SK-N-SH (cell line): ENCODE results near the gene SNTG2. TPM values are rescaled to one million over a fixed set of nuclear protein-coding genes. Genes with fewer than 3 reads are reported as not detected.

Source experiments
- CTCF ChIA-PET: fragments of 300-600, 350-600 bp; formaldehyde crosslinking; extraction: SDS; loops from one replicate; lab custom pipeline; 2021; lab: Yijun Ruan, JAX
- POLR2A ChIA-PET: fragments of 350-600 bp; sonication (Branson Sonifier 250); formaldehyde crosslinking; extraction: SDS; loops from one replicate; lab custom pipeline; 2020; ENCODE audit warnings: antibody characterized with exemption, inconsistent platforms; lab: Yijun Ruan, JAX
- DNase-seq: peaks from one replicate; pipeline ENCODE4 v3.0.0; 2012
- H2AFZ ChIP-seq: fragments of 200-600 bp; sonication (generic); 2 replicates; pipeline ENCODE4 v1.8.1; 2016; ENCODE audit warnings: antibody characterized with exemption, mild to moderate bottlenecking, low read depth
- H3F3A ChIP-seq: fragments of 200-600 bp; sonication (generic); replicated peaks from 2 replicates; pipeline ENCODE3; 2016; ENCODE audit warnings: antibody characterized with exemption, mild to moderate bottlenecking; ENCODE audit not compliant: insufficient read depth
- H3K27ac ChIP-seq, 2 experiments: fragments of 200-500 bp in 1 of 2; fragments of 200-600 bp in 1 of 2; sonication (Bioruptor generic) in 1 of 2; sonication (generic), shearing (Covaris generic) in 1 of 2; 2 replicates each; pipeline versions ENCODE4 v1.5.1 to v1.6.1; 2014 to 2016; ENCODE audit warnings: low read depth in 2 of 2, inconsistent platforms in 1 of 2, low read length in 1 of 2, mild to moderate bottlenecking in 1 of 2, mixed read lengths in 1 of 2
- H3K27me3 ChIP-seq: fragments of 200-600 bp; sonication (generic), shearing (Covaris generic); 2 replicates; pipeline ENCODE4 v1.6.1; 2016; ENCODE audit warnings: mixed run types; ENCODE audit not compliant: insufficient read depth
- H3K36me3 ChIP-seq, 2 experiments: fragments of 200-500 bp in 1 of 2; fragments of 200-600 bp in 1 of 2; sonication (Bioruptor generic) in 1 of 2; sonication (generic) in 1 of 2; replicated peaks in 1 of 2; 2 replicates each; pipeline versions ENCODE3 to v1.5.1; 2014 to 2016; ENCODE audit warnings: low read length in 1 of 2, mild to moderate bottlenecking in 1 of 2; ENCODE audit not compliant: insufficient read depth in 2 of 2, control insufficient read depth in 1 of 2
- H3K4me1 ChIP-seq, 2 experiments: fragments of 200-500 bp in 1 of 2; fragments of 200-600 bp in 1 of 2; sonication (Bioruptor generic) in 1 of 2; sonication (generic), shearing (Covaris generic) in 1 of 2; 2 replicates each; pipeline versions ENCODE4 v1.5.1 to v1.6.1; 2014 to 2016; ENCODE audit warnings: low read depth in 1 of 2, low read length in 1 of 2, mixed run types in 1 of 2; ENCODE audit not compliant: insufficient read depth in 2 of 2, control insufficient read depth in 1 of 2
- H3K4me2 ChIP-seq: fragments of 200-600 bp; sonication (generic), shearing (Covaris generic); 2 replicates; pipeline ENCODE4 v1.6.1; 2017; ENCODE audit warnings: mixed run types
- H3K4me3 ChIP-seq, 2 experiments: fragments of 200-500 bp in 1 of 2; fragments of 200-600 bp in 1 of 2; sonication (Bioruptor generic) in 1 of 2; sonication (generic), shearing (Covaris generic) in 1 of 2; 2 replicates each; pipeline versions ENCODE4 v1.5.1 to v1.8.1; 2014 to 2016; ENCODE audit warnings: low read depth in 2 of 2, inconsistent platforms in 1 of 2, low read length in 1 of 2, mild to moderate bottlenecking in 1 of 2, mixed read lengths in 1 of 2, moderate library complexity in 1 of 2
- H3K79me2 ChIP-seq: fragments of 200-600 bp; sonication (generic); 2 replicates; pipeline ENCODE4 v1.8.1; 2017; ENCODE audit warnings: mild to moderate bottlenecking; ENCODE audit not compliant: insufficient read depth
- H3K9ac ChIP-seq: fragments of 200-600 bp; sonication (generic); 2 replicates; pipeline ENCODE4 v1.6.1; 2017; ENCODE audit warnings: mixed run types
- H3K9me2 ChIP-seq: fragments of 200-600 bp; sonication (generic); 2 replicates; pipeline ENCODE4 v1.6.1; 2017; ENCODE audit warnings: mixed run types
- H3K9me3 ChIP-seq: fragments of 200-600 bp; sonication (generic); 2 replicates; pipeline ENCODE4 v1.6.1; 2017; ENCODE audit warnings: mixed run types, mild to moderate bottlenecking, moderate library complexity
- H4K20me1 ChIP-seq: fragments of 200-600 bp; sonication (generic); 2 replicates; pipeline ENCODE4 v1.6.1; 2017; ENCODE audit warnings: mild to moderate bottlenecking, mixed run types; ENCODE audit not compliant: insufficient read depth
- CHD2 ChIP-seq: fragments of 150-350 bp; IDR thresholded peaks from 2 replicates; pipeline ENCODE4 v1.6.1; 2018; ENCODE audit warnings: low read length; ENCODE audit not compliant: partially characterized antibody
- ELF1 ChIP-seq: IDR thresholded peaks from 2 replicates; pipeline ENCODE4 v1.4.0; 2012
- EP300 ChIP-seq, 2 experiments: IDR thresholded peaks; 2 replicates each; pipeline versions ENCODE4 v1.4.0 to v1.6.1; 2012; ENCODE audit warnings: borderline replicate concordance in 1 of 2, low read depth in 1 of 2, low read length in 1 of 2
- EZH2phosphoT487 ChIP-seq: fragments of 200-600 bp; sonication (generic); IDR thresholded peaks from 2 replicates; pipeline ENCODE4 v1.6.1; 2017; ENCODE audit warnings: low read depth, mixed run types, mild to moderate bottlenecking, antibody characterized with exemption, moderate library complexity, borderline replicate concordance
- GABPA ChIP-seq: IDR thresholded peaks from 2 replicates; pipeline ENCODE4 v1.4.0; 2012; ENCODE audit warnings: low read depth, mild to moderate bottlenecking
- GATA2 ChIP-seq: sonication (generic); formaldehyde crosslinking; IDR thresholded peaks from 2 replicates; pipeline ENCODE4 v1.5.0; 2020; ENCODE audit warnings: mild to moderate bottlenecking, missing genetic modification reagents
- IRF3 ChIP-seq: fragments of 150-350 bp; IDR thresholded peaks from 2 replicates; pipeline ENCODE4 v1.6.1; 2016; ENCODE audit warnings: mild to moderate bottlenecking, low read depth, low read length
- MEF2A ChIP-seq: IDR thresholded peaks from 2 replicates; pipeline ENCODE4 v1.4.0; 2012; ENCODE audit warnings: low read depth, borderline replicate concordance
- MXI1 ChIP-seq: IDR thresholded peaks from 2 replicates; pipeline ENCODE4 v1.6.1; 2012; ENCODE audit warnings: mild to moderate bottlenecking, low read depth, low read length, improper control_type of control experiment
- NFIC ChIP-seq: IDR thresholded peaks from 2 replicates; pipeline ENCODE4 v1.4.0; 2012; ENCODE audit warnings: borderline replicate concordance
- NRF1 ChIP-seq: IDR thresholded peaks from 2 replicates; pipeline ENCODE4 v1.6.1; 2012; ENCODE audit warnings: low read depth, mild to moderate bottlenecking, low read length
- PBX3 ChIP-seq: IDR thresholded peaks from 2 replicates; pipeline ENCODE4; 2012
- RFX5 ChIP-seq: IDR thresholded peaks from 2 replicates; pipeline ENCODE4 v1.6.1; 2012; ENCODE audit warnings: mild to moderate bottlenecking, improper control_type of control experiment, low read length
- SMC3 ChIP-seq: IDR thresholded peaks from 2 replicates; pipeline ENCODE4 v1.6.1; 2012; ENCODE audit warnings: low read depth, low read length, improper control_type of control experiment
- TAF1 ChIP-seq: IDR thresholded peaks from 2 replicates; pipeline ENCODE4 v1.6.1; 2012; ENCODE audit warnings: low read depth, mild to moderate bottlenecking, low read length, moderate library complexity, borderline replicate concordance
- YY1 ChIP-seq: IDR thresholded peaks from 2 replicates; pipeline ENCODE4 v1.4.0; 2012; ENCODE audit warnings: low read depth, mild to moderate bottlenecking
- whole genome bisulfite sequencing: methylation state at CpG from one replicate; pipeline ENCODE4 v1.1.6; 2017; ENCODE audit warnings: low lambda C conversion rate; 5-methylcytosine and 5-hydroxymethylcytosine counted together
- polyA plus RNA-seq, 3 experiments: library from polyadenylated mRNA; depleted of rRNA; stranded (reverse); fragments of >200 nt; gene quantifications; 2 replicates each; pipeline ENCODE4 v1.2.3, GENCODE V29; 2012
- TF ChIP-seq, protein P1 (sequence below): IDR thresholded peaks from 2 replicates; pipeline ENCODE4 v1.4.0; 2012; ENCODE audit warnings: low read depth

Gene SNTG2
- polyA plus RNA-seq, 1 of the 3 experiments (the other 2 are of a cell fraction): not detected

GRCh38 chr2:925309-925708, 25.3 kb upstream of the SNTG2 start:
- 21% methylated on average over 4 of the region's 4 CpGs for WGBS
- no peaks in the 10 kb centered on the region for H3K79me2 ChIP-seq
- no peaks in the 10 kb centered on the region for H3K36me3 ChIP-seq
- H4K20me1 ChIP-seq: no peaks in the 10 kb centered on the region
- no peak for TF ChIP-seq SMC3
- no peak for TF ChIP-seq MXI1
- no peak for TF ChIP-seq IRF3
- TF ChIP-seq PBX3: no peak
- TF ChIP-seq CHD2: no peak
- TF ChIP-seq GATA2: no peak
- TF ChIP-seq, protein P1, sequence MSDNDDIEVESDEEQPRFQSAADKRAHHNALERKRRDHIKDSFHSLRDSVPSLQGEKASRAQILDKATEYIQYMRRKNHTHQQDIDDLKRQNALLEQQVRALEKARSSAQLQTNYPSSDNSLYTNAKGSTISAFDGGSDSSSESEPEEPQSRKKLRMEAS: no peak
- TF ChIP-seq TAF1: no peak
- TF ChIP-seq EZH2phosphoT487: no peak
- no peak overlapping the region for H3K9ac ChIP-seq
- H3K4me3 ChIP-seq: no peak overlapping the region
- no peaks in the 10 kb centered on the region for H3F3A ChIP-seq
- no peaks in the 10 kb centered on the region for H3K27me3 ChIP-seq
- peaks cover 0 to 15% of the 10 kb centered on the region in 2 experiments; a peak in 2 of 4 replicates for H3K4me1 ChIP-seq
- ChIA-PET CTCF (interaction anchor here (1.7 kb wide), 1 partner anchor 28 kb away, joined by 4 read pairs; no protein-coding TSS in a partner anchor), POLR2A (no interaction called here)
- H3K9me2 ChIP-seq: no peaks in the 10 kb centered on the region
- no peak overlapping the region for H2AFZ ChIP-seq
- no peak overlapping the region for H3K4me2 ChIP-seq
- no peaks in the 10 kb centered on the region for H3K9me3 ChIP-seq
- H3K27ac ChIP-seq: no peak overlapping the region
- no peak for DNase-seq

DNA sequence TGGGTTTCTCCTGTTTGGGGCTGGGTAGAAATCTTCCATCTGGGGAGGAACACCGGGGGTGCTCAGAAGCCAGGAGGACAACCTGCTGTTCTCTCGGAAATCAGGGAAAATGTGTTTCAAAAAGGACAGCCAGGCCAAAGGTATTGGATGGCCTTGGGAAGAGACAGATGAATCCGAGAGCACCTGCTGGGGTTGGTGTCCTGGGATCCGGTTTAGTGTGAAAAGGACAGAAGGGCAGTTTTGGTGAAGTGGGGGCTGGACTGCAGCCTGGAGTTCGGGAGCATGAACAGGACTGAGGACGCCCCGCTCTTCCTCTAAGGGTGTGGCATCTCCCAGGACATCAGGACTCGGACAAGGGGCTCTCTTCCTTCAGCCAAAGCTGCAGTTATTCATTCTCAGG, 24.9 kb upstream of the SNTG2 start:
- no peak overlapping the region for H3K4me2 ChIP-seq
- ChIA-PET POLR2A (no interaction called here), CTCF (interaction anchor here (1.7 kb wide), 1 partner anchor 28 kb away, joined by 4 read pairs; no protein-coding TSS in a partner anchor)
- TF ChIP-seq RFX5: no peak
- TF ChIP-seq TAF1: no peak
- no peak for TF ChIP-seq ELF1
- TF ChIP-seq NFIC: no peak
- no peak for TF ChIP-seq PBX3
- TF ChIP-seq GABPA: no peak
- TF ChIP-seq MEF2A: no peak
- no peak for TF ChIP-seq SMC3
- no peak for TF ChIP-seq NRF1
- TF ChIP-seq YY1: no peak
- TF ChIP-seq EP300 (IDR thresholded peaks at IDR 0.05; ENCODE audit: borderline replicate concordance in 1 of 2, low read depth in 1 of 2, low read length in 1 of 2): no peak
- H3K9ac ChIP-seq: no peak overlapping the region
- 33% methylated on average over 8 of the region's 8 CpGs for WGBS
- no peak for DNase-seq
- no peaks in the 10 kb centered on the region for H3K9me3 ChIP-seq
- H3K27me3 ChIP-seq: no peaks in the 10 kb centered on the region
- no peaks in the 10 kb centered on the region for H3K36me3 ChIP-seq
- H2AFZ ChIP-seq: no peak overlapping the region
- no peaks in the 10 kb centered on the region for H3K9me2 ChIP-seq
- H3K79me2 ChIP-seq: no peaks in the 10 kb centered on the region
- no peaks in the 10 kb centered on the region for H4K20me1 ChIP-seq
- no peaks in the 10 kb centered on the region for H3F3A ChIP-seq
- H3K4me1 ChIP-seq: peaks cover 0 to 12% of the 10 kb centered on the region in 2 experiments; a peak in 2 of 4 replicates
- H3K4me3 ChIP-seq: no peak overlapping the region
- no peak overlapping the region for H3K27ac ChIP-seq
